GM19023 (cell line): ENCODE measurements around the gene RIPOR2.
A peak's percentile ranks its signal among the peaks of the same experiment; 100 is the strongest.
"Not testable (repeated sequence)": the region's sequence is repeated elsewhere in the genome, so short reads cannot be mapped to it uniquely, and the experiment has no call there.

Experiments
- ATAC-seq: cut with Tn5 transposase; IDR thresholded peaks from one replicate; pipeline ENCODE4 v1.9.1; 2021; ENCODE audit warnings: mild to moderate bottlenecking, moderate library complexity; ENCODE audit not compliant: unreplicated experiment

RIPOR2 gene

DNA sequence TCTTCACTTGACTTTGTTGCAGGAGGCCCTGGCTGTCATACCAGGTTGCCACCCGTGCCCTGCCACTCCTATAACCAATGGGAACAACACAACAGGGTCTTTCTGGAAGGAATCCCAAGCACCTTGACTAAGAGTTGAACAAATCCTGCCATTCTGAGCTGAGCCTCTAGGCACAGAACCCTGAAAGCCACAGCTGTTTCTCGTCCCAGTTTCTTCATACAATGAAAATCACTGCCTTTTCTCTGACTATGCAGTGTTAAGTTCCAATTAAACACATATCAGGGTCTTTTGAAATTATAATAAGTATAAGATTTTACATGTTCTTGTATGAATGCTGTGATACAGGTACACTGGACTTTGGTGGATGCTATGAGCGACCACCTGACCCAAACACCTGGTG, 54.4 kb downstream of the RIPOR2 start:
- no peak for ATAC-seq

DNA sequence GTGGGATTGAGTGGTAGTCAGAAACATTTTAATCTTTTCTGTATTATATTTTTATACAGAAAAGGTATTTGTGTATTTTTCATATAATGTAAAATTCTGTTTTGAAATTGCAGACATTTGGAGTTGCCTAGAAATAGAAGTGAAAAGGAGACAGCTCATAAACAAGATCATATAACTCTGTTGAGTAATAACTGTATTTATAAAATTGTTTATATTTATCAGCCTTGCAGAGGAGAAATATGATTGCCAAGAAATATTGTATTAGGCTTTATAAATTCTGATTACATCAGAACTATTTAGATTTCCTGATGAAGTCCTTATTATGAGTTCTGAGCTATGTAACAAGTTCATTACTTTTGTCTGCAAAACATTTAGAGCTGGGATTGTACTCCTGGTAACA, 55.3 kb downstream of the RIPOR2 start:
- no peak for ATAC-seq

DNA sequence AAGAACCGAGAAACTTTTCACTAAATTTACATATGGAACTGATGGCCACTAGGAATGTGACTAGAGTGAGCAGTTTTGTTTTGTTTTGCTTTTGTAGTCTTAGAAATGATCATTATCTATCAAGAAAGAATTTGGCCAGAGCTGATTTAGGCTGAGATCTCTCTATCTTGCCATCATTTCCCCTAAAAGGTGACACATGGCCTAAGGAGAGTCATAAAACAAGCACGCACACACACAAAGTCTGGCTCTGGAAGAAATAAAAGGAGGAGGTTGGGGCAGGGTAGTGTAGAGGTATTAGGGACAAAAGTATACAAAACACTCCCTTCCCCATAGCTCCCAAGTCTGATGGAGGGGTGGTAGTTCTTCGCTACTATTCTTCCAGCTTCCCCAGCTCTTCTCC, 56.4 kb downstream of the RIPOR2 start:
- no peak for ATAC-seq

DNA sequence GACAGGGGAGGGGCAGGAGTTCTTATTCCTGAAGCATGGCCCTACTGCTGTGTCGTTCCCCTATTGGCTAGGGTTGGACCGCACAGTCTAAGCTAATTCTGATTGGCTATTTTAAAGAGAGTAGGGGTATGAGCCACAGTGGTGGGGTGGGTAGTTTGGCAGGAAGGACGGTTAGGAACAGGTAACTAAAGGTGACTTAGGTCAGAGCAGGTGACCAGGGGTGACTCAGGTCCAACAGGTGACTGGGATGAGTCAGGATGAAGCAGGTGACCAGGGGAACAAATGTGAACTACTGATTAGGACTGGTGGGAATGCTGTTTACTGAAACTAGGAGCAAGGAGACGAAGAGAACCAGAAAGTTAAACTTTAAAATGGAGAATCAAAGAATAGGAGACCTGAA, 58.0 kb downstream of the RIPOR2 start:
- not testable (repeated sequence) for ATAC-seq

DNA sequence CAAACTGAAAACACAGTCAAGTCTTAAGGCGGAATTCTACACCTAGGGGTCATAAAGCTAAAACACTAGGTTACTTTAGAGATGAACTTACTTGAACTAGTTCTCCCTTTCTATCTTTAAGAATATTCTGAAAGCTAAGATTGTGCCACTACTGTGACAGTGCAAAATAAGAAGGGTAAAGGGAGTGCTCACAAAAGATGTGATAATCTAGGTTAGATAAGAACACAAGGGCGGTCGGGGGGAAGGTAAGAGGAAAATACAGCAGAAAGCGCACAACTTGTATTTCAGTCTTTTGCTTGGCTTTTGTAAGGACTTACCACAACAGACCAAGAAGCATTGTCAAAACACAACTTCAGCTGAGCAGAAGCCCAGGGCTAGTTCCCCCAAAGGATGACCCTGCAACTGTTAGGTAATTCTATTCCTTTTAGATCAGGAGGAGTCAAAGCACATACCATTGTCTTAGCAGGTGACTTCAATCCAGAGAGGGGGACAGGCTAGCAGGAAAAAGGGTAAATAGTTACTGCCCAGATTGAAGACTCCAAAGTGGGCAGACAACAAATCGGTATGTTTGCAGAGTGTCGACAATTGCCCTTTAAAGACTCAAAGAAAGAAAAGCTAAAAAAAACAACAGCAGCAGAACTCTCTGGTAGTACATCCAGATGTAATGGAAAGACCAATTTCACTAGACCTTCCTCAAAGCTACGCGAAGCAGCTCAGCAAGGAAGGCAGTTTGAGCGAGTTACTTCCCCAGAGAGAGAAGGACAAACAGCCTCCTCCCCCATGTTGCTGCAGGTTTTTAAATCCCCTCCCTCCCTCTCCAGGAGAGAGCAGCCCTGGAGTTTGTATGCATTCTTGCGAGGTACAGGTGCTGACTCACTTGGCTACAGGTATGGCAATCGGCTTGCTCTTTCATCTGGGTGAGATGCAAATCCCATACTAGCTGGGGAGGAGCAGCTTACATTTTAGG, 59.0 kb downstream of the RIPOR2 start:
- ATAC-seq: no peak

DNA sequence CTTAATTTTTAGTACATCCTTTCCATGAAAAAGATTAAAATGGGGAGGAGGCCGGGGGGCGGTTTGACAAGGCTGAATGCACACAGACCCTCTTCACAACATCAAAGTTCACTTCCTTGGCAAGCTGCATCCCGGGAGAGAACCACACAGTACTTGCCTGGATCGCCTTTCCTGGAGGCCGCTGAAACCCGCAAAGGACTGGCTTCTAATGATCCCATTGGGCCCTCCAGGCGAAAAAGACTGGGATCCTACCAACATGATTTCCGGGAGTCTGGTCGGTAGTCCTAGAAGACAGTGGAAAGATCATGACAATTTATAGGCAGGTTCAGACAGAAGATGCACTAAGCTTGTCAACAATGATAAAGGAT, 60.2 kb downstream of the RIPOR2 start:
- ATAC-seq: no peak

DNA sequence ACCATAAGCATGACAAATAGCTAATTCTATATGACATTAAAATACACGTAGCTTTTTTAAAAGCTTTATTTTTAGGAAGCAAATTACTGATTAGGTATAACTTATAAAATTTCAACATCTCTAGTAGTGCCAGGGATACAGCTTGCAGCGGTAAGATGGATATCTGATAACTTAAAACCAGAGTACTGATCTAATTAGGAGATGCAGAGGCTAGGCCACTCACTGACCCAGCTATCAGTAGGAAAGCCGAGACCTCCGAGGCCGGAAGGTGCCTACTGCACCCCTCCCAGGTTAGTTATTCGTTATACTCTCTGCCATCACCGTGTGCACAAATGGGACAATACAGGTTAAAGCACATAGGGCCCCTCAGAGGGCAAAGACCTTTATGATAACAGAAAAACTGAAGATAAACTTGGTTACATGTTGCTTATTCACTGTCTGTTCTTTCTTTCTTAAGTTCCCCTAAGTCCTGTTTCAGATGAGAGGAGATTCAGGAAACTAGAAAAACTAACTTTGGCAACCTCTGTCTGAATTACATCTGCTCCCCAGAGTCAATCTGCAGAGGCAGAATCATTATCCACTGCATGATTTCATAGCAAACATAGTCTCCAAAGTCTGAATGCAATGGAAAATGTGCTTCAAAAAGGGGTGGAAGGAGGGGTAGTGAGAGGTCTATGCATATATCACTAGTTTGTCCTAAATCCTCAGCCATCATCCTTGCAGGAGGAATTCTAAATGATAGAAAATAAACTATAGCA, 60.8 kb downstream of the RIPOR2 start:
- no peak for ATAC-seq

DNA sequence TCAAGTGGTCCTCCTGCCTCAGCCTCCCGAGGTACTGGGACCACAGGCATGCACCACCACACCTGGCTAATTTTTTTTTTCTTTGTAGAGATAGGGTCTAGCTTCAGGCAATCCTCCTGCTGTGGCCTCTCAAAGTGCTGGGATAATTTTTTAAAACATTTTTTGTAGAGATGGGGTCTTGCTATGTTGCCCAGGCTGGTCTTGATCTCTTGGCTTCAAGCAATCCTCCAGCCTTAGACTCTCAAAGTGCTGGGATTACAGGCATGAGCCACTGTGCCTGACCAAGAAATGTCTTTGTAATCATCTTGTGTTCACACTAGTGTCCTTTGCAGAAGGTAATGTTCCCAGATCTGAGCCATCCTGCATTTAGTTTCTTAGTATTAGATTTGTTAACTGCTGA, 61.6 kb downstream of the RIPOR2 start:
- ATAC-seq: no peak

DNA sequence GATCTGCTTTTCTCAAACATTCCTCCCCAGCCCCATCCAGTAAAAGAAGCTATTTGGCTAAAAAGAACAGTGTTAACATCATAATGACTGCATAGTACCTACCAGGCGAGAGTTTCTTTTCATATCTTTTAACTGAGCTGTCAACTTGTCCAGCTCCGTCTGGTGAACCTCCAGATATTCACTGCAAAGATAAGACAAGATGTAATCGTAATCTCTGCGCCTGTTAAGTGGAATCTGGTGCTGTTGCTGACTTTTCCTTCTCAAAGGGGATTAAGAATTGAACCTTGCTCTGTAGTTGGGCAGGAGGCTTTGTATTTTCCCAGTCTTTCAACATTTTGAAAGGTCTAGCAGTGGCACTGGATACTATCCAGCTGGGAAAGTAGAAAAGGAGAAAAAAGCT, 63.0 kb downstream of the RIPOR2 start:
- no peak for ATAC-seq

DNA sequence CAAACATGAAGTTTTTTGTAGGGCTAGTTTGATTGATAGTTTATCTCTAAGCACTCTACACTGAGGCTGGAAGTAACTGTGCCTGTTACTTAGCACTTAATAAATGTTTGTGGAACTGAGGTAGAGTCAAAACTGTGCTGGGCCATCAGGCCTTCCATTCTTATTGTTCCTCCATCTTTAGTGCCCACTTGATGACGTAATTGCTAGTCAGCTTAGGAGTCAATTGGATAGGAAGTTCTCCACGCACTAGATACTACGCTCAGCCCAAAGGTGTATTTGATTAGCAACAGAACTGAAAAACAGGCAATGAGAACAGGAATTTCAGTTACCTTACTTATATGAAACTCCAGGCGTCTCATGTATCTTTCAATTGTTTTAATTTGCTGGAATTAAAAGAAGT, 67.0 kb downstream of the RIPOR2 start:
- no peak for ATAC-seq

DNA sequence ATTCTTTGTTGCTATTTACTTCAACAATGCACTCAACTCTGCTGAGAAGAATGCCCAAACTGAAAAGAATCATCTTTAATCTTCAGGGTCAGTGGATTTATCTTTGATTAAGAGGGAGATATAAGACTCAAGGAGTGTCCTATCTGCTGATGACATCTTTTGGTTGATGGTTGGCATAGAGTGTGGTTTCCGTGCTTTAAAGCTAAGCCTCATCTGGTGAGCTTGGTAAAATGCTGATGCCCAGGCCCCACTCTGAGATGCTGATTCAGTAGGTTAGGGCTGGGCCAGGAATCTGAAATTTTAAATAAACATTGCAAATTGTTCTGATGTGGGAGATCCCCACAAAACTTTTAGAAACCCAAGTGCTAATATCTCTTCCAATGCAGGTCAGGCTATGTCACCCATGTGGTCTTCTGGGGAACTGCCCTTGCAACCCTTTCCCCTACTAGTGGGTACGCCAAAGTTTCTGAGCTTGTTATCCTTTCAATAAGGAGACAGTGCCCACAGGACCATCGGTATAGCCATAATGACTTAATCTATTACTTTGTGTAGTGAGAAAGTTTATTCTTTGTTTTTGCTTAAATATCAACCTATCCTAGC, 68.6 kb downstream of the RIPOR2 start:
- ATAC-seq: no peak

DNA sequence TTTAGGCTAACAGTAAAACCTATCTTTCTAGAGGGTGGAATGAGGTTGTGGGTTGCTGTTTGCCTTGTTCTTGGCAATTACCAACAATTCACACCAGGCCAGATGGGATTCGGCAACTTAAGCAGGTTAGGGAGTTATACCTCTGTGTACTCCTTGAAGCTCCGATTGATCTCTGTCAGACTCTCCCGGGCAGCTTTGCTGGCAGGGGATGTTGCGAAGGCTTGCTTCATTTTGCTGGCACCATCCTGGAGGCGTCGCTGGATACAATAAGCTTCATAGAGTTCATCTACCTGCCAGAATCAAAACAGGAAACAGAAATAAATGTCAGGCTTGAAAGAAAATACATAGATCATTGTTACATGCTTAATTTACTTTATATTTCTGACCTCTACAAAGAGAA, 70.6 kb downstream of the RIPOR2 start:
- ATAC-seq: no peak

DNA sequence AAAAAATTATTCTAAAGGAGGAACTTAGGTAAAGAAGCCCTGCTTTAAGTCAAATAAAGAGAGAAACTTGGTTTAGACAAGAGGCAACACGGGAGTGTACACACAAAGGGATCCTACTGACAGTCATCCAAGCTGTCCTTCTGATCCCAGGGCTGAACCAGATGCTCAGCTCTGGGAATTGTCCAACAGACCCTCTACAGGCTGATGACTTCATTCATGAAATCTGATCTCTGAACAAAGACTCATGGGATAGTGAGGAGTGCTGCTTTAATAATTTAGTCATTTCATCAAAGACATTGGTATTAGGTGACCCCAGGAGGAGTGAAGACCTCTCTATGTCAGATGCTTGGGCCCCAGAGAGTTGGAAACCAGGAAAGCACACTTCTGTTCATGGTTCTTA, 71.4 kb downstream of the RIPOR2 start:
- ATAC-seq: no peak

DNA sequence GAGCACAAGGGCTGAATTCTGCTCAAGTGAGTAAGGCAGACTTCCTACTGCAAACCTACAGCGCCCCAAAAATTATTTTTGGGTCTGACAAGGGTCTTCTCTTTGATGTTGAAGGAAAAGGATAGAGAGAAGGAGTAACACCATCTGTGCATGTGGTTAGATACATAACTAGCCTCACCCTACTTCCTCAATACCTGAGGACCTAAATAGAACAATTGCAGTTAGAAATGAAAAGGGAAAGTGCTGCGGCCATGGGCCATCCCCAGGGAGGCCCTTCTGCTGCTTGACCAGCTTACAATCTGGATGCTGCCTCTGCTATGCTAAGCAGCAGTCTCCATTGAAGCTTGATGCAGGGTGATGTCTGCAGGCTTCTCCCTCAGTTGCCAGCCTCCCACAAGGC, 73.8 kb downstream of the RIPOR2 start:
- peak; percentile 76 for ATAC-seq

DNA sequence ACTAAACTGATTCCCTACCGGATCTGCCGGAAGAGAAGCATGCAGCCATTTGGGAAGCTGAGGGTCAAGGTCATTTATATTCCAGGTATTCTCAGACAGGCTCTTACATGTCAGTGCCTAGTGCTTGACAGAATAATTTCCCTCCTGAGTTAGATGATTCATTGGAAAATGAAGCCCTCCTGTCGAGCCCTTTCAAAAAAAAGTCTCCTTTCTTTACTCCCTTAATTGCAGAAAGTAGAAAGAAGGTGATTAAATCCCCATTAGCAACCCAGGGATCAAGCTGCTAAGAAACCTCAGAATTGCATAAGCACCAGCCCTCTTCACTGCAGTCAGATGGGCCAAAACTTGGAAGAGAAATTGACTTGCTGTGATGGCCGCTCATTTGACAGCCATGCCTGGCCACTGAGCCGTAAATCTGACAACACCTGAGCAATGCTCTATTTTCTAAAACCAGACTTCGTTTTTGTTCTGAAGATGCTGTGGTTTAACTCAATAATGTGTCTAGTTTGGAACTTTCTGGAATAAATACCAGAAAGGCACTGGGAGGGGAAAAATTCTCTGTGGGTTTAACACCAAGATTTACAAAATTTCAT, 76.1 kb downstream of the RIPOR2 start:
- no peak for ATAC-seq

DNA sequence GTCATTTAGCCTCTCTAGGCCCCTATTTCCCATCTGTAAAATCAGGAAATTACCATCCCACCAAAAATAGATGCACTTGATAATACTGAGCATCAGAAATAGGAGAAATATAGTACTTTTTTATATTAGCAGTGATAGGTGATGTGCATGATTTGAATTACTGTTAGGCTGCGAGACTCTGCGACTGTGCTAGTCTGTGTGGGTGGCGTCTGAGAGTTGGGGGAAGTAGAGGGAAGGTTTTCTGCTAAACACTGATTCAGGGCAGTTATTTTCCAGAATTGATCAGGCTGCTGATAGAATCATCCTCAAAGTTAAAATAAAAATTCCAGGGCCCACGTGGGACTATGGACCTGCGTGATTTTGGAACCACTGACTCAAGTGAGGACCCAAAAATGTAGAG, 76.6 kb downstream of the RIPOR2 start:
- no peak for ATAC-seq

DNA sequence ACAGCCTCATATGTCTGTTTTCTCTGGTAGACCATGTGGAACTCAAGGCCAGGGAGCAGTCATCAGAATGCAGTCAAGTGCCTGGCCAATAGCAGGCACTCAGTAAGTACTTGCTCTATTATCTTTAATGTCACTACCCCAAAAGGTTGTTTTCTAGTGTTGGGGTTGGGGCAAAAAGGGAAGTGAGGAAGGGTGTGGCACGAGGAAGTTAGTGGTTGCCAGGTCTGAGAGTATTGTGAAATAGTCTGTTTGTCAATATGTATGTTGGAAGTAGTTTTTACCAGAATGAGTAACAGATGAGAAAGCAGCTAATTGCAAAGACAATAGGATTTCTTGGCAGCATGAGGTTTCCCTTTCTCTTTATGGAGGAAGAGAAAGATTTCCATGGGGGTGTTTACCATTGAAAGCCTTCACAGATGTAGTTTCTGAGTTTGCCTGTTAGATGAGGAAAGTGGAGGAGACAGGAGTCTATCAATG, 77.5 kb downstream of the RIPOR2 start:
- peak; percentile 45 for ATAC-seq

DNA sequence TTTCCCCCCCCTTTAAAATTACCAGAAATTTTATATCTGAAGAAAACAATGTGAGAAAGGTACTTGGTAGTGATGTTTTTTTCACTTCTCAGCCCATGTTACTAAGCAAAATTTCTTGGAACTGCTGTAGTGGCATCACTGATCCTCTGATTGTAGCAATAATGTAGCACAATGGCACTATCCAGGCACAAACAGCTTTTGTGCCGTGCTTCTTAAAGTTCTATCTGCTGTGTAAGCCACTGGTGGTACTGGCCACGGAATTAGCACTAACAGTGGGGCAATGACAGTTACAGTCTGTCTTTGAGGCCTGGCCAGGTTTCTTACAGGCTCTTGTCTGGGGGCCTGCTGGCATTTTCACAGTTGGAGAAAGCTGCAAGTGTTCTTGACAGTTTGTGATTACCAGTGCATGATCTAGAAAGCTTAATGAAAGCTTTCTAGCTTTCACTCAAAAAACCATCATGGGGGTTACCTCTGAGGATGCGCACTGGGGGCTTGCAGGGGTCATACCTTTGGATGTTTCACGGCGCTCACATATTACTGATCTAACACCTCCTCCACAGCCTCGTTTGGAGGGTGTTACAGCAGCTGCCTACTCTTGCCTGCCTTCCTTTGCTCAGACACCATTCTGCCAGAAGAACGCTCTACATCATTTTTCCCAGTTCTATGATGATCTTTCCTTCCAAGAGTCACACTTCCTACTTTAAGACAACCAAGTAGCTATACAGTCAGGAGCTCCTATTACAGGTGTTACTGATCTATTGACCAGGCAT, 78.7 kb downstream of the RIPOR2 start:
- no peak for ATAC-seq

DNA sequence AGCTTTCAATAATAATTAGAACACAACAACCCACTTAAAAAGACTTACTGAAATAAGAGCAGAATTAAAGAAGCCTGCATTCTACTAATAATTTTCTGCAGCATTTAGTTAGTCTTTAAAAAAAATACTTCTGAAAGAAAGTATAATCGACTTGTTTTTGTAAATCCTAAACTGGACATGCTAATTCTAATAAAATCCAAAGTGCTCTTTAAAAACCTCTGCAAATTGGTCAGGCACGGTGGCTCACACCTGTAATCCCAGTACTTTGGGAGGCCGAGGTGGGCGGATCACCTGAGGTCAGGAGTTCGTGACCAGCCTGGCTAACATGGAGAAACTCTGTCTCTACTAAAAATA, 79.5 kb downstream of the RIPOR2 start:
- no peak for ATAC-seq

DNA sequence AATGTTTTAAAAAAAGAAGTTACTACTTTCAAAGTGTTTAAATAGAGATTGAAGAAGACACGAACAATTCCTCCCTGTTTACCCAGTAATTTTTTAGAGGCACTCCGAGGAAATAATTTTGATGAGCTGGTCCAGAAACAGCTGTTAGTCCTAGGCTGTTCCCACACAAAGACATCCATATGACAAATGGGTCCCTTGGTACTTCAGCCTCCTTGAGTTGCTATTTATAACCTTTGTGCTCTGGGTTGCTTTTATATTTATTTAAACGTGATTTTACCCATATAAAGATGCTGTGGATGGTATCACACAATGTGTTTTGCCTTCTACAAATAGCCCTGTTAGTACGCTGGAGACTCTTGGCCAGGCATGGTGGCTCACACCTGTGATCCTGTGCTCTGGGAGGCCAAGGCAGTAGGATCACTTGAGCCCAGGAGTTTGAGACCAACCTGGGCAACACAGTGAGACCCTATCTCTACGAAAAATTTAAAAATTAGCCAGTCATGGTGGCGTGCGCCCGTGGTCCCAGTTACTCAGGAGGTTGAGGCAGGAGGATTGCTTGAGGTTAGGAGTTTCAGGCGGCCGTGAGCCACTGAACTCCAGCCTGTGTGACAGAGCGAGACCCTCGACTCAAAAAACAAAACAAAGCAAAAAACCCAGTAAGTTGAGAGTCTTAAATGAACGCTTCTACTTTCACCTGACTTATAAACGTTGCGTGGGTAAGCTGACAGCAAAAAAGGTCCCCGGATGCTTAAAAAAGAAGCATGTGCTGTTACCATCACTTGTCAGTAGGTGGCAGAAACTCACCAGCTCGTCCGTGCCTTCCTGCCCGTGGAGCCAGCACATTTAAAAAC, 80.1 kb downstream of the RIPOR2 start:
- no peak for ATAC-seq
